Progenitor cell of endocrine pancreas (in vitro differentiated cells): ENCODE measurements around the gene RAD51B. TPM values are rescaled to one million over a fixed set of nuclear protein-coding genes. Genes with fewer than 3 reads are reported as not detected.

Experiments
- DNase-seq: peaks from one replicate; pipeline ENCODE4 v3.0.0; 2021; ENCODE audit warnings: low spot score; ENCODE audit not compliant: unreplicated experiment
- H3K27ac Mint-ChIP-seq: 2 replicates; pipeline ENCODE4 v1.8.0; 2021; ENCODE audit warnings: mild to moderate bottlenecking, moderate library complexity, mixed read lengths
- H3K27me3 Mint-ChIP-seq: 2 replicates; pipeline ENCODE4 v1.8.0; 2021; ENCODE audit warnings: mixed read lengths
- H3K36me3 Mint-ChIP-seq: 2 replicates; pipeline ENCODE4 v1.8.0; 2022; ENCODE audit warnings: mixed read lengths; ENCODE audit not compliant: insufficient read depth
- H3K4me1 Mint-ChIP-seq: 2 replicates; pipeline ENCODE4 v1.8.0; 2021; ENCODE audit warnings: low read depth, mixed read lengths
- H3K4me3 Mint-ChIP-seq: 2 replicates; pipeline ENCODE4 v1.8.0; 2021; ENCODE audit warnings: low read depth, mild to moderate bottlenecking, moderate library complexity, mixed read lengths
- H3K9me3 Mint-ChIP-seq: 2 replicates; pipeline ENCODE4 v1.8.0; 2021; ENCODE audit warnings: low read depth, mixed read lengths
- total RNA-seq: library from RNA; stranded (reverse); gene quantifications from 2 replicates; pipeline ENCODE4 v1.2.1, GENCODE V29; 2021
- TF ChIP-seq, protein P1 (sequence below): fragments of 200-600 bp; sonication (generic); IDR thresholded peaks from one replicate; pipeline ENCODE4 v1.5.0; 2021; ENCODE audit warnings: antibody characterized with exemption, mild to moderate bottlenecking; ENCODE audit not compliant: unreplicated experiment

RAD51B gene
- total RNA-seq, 1 donor from 2014 or later = 24.7 TPM

DNA sequence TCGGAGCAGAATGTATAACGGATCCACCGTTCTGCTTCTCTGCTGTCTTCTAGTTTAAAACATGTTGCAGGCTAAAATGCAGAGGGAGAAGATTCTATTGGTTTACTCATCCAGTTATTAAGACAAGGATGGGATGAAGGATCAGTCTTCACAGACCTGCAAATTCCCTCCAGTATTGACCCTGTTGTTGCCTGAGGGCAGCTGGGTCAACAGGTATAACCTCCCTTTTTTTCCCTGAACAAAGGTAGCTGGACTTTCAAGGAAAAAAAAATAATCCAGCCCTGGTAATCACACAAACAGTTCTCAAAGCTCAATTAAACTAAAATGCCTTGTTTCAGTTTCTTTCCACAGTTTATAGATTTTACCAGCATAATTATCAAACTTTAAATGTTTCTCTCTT, 492.7 kb downstream of the RAD51B start:
- peaks cover 4% of the 10 kb centered on the region for H3K9me3 Mint-ChIP-seq
- peak overlapping the region; percentile 53 for H3K27ac Mint-ChIP-seq
- no peak for DNase-seq
- peaks cover 59% of the 10 kb centered on the region for H3K4me1 Mint-ChIP-seq
- TF ChIP-seq, protein P1, sequence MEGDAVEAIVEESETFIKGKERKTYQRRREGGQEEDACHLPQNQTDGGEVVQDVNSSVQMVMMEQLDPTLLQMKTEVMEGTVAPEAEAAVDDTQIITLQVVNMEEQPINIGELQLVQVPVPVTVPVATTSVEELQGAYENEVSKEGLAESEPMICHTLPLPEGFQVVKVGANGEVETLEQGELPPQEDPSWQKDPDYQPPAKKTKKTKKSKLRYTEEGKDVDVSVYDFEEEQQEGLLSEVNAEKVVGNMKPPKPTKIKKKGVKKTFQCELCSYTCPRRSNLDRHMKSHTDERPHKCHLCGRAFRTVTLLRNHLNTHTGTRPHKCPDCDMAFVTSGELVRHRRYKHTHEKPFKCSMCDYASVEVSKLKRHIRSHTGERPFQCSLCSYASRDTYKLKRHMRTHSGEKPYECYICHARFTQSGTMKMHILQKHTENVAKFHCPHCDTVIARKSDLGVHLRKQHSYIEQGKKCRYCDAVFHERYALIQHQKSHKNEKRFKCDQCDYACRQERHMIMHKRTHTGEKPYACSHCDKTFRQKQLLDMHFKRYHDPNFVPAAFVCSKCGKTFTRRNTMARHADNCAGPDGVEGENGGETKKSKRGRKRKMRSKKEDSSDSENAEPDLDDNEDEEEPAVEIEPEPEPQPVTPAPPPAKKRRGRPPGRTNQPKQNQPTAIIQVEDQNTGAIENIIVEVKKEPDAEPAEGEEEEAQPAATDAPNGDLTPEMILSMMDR = no peak
- H3K36me3 Mint-ChIP-seq = no peaks in the 10 kb centered on the region
- H3K27me3 Mint-ChIP-seq = no peaks in the 10 kb centered on the region
- H3K4me3 Mint-ChIP-seq = no peak overlapping the region

DNA sequence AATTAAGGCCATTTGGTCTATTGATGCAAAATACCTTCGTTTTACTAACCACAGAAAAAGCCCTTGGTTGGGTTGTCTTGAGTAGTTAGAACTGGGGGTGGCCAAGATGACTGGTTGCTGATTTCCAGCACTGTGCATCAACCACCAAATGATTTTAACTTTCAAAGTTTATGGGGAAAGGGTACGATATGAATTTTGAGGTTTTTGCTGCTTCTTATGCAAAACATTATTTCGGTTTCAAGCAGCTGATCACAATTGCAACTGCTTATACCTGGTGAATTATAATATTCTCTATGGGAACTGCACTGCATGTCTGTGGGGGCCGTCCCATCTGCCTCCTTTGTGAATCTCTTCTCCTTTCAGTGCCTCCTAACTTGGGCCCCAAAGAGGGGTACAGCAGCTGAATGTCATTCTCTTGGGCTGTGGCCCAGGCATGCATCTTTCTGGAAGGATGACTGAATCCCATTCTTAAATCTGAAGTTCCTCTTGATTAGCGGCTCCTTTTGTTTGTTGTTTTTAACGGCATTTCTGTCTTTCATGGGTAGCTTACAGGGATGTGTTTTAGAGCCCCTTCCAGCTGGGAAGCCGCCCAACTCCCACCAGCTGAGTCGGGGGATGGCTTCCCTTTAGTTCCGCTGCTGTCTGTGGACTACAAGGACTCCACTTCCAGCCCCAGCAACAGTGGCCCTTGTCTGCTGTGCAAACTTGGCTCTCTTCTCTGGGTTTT, 493.5 kb downstream of the RAD51B start:
- Mint-ChIP-seq H3K36me3 (peaks cover 2% of the 10 kb centered on the region), H3K4me3 (no peak overlapping the region), H3K9me3 (peaks cover 8% of the 10 kb centered on the region), H3K27ac (peak overlapping the region; percentile 86), H3K27me3 (no peaks in the 10 kb centered on the region), H3K4me1 (peaks cover 56% of the 10 kb centered on the region)
- no peak for DNase-seq
- TF ChIP-seq, protein P1 = no peak

DNA sequence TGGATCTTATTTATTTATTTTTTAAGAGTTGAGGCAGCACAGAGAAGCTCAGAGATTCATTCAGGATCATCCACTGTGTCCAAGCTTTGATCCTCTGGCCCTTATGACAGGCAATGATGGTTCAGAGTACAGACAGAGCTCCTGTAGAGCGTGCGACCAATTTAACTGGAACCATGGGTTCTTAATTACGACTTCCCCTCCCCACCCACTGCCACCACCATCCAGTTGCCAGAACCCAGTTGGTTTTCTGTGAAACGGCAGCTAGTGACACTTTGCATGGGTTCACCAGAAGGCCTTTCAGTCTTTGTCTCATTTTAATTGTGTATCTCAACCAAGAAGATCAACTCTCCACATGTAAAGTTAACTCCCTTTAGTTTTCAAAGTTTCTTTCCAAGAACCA, 495.1 kb downstream of the RAD51B start:
- Mint-ChIP-seq H3K27me3 (no peaks in the 10 kb centered on the region), H3K4me1 (peaks cover 48% of the 10 kb centered on the region), H3K36me3 (peaks cover 5% of the 10 kb centered on the region), H3K27ac (peak overlapping the region; percentile 37), H3K9me3 (peaks cover 10% of the 10 kb centered on the region), H3K4me3 (no peak overlapping the region)
- DNase-seq = no peak
- TF ChIP-seq, protein P1 = no peak

DNA sequence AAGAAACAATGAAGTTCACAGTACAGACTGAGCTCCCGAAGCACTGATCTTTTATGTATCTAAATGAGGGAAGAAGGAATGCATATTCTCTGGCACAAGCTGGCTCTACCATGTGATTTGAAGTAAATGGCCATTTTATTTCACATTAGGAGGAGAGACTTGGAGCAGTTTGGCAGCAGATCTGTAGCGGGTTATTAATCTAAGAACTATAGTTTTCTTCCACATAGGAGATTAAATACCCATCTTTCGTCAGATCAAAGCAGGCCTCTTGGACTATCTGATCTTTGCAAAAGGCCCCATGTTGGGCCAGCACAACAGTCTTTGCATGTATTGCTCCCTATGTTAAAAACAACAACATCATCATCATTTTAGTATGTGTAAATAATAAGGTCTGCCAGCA, 495.5 kb downstream of the RAD51B start:
- Mint-ChIP-seq H3K4me1 (peaks cover 46% of the 10 kb centered on the region), H3K9me3 (peaks cover 10% of the 10 kb centered on the region), H3K4me3 (no peak overlapping the region)

DNA sequence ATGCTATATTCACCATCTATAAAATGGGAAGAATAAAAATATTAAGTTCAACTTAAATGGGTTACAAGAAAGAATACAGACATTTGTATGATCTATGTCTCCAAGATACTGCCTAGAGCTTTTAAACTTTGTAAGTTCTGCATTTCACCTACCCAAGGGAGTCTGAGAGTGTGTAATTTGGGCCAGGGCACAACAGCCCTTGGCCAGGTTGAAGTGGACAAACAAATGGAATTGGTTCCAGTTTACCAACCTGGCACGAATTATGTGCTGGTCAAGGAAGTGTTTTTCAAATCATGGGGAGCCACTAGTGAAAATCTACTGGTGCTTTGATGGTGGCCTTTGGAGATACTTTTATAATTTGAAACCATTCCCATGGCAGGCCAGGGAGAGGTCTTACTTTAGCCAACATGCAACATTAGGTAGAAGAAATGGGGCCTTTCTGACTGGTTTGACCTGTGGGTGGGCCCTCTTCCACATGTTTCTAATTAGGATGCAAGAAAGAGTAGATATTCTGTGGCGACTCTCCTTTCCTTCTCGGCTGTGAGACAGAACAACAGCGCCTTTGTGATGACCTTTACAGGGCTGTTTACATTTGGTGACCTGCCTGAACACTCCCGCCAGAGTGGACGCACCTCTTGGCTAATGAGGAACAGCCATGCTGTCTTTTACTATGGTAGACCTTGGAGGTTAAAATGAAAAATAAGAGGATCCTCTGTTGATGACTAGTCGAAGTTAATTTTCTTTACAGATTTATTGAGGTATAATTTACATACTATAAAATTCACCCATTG, 496.7 kb downstream of the RAD51B start:
- H3K36me3 Mint-ChIP-seq = peaks cover 5% of the 10 kb centered on the region
- no peak for DNase-seq
- TF ChIP-seq, protein P1 = no peak
- H3K4me3 Mint-ChIP-seq = no peak overlapping the region
- peak overlapping the region; percentile 94 for H3K27ac Mint-ChIP-seq
- H3K27me3 Mint-ChIP-seq = no peaks in the 10 kb centered on the region
- peaks cover 42% of the 10 kb centered on the region for H3K4me1 Mint-ChIP-seq
- peaks cover 10% of the 10 kb centered on the region for H3K9me3 Mint-ChIP-seq

More for the DNA sequence above, 495.5 kb downstream of the RAD51B start:
- Mint-ChIP-seq H3K36me3 (peaks cover 5% of the 10 kb centered on the region), H3K27me3 (no peaks in the 10 kb centered on the region), H3K27ac (peak overlapping the region; percentile 37)
- no peak for DNase-seq
- TF ChIP-seq, protein P1 = no peak
